Vagina (tissue), 2 donors: ENCODE measurements around the gene HOXC11. TPM values are rescaled to one million over a fixed set of nuclear protein-coding genes. Genes with fewer than 3 reads are reported as not detected.
A peak's percentile ranks its signal among the peaks of the same experiment; 100 is the strongest.

Experiments used
- DNase-seq, 2 donors: peaks; one replicate each; pipeline ENCODE4 v3.0.0-alpha.2; 2017; ENCODE audit errors: extremely low spot score in 2 of 2
- H3K27ac ChIP-seq: fragments of 200-600 bp; sonication (generic); one replicate; pipeline ENCODE4 v1.5.1; 2019
- H3K27me3 ChIP-seq: fragments of 200-600 bp; sonication (generic); one replicate; pipeline ENCODE4 v1.5.1; 2019
- H3K36me3 ChIP-seq, 2 donors: fragments of 200-600 bp; sonication (generic); one replicate each; pipeline ENCODE4 v1.5.1; 2017 to 2019
- H3K4me1 ChIP-seq: fragments of 200-600 bp; sonication (generic); one replicate; pipeline ENCODE4 v1.5.1; 2019
- H3K4me3 ChIP-seq, 2 donors: fragments of 200-600 bp; sonication (generic); 1 replicate in 1 of 2; 2 replicates in 1 of 2; pipeline ENCODE4 v1.5.1; 2016 to 2019
- H3K9me3 ChIP-seq: fragments of 200-600 bp; sonication (generic); one replicate; pipeline ENCODE4 v1.5.1; 2019
- CTCF ChIP-seq, 3 experiments: fragments of 450-650 bp in 2 of 3; fragments of 200-600 bp in 1 of 3; sonication (generic) in 1 of 3; IDR thresholded peaks; one replicate each; pipeline ENCODE4 v1.5.1; 2017 to 2019; ENCODE audit warnings: antibody characterized with exemption in 3 of 3, mild to moderate bottlenecking in 2 of 3, moderate library complexity in 2 of 3
- POLR2A ChIP-seq, 2 donors: fragments of 450-650 bp; IDR thresholded peaks; one replicate each; pipeline ENCODE4 v1.6.1; 2017; ENCODE audit warnings: antibody characterized with exemption in 2 of 2, mild to moderate bottlenecking in 2 of 2, moderate library complexity in 2 of 2
- POLR2AphosphoS5 ChIP-seq, 2 donors: sonication (generic); formaldehyde crosslinking; IDR thresholded peaks; one replicate each; pipeline ENCODE4 v1.9.0; 2017; ENCODE audit warnings: antibody characterized with exemption in 2 of 2, mild to moderate bottlenecking in 2 of 2, low read depth in 1 of 2; ENCODE audit not compliant: insufficient read depth in 1 of 2
- intact Hi-C: fragments of 100-400 bp; cut with DNase I; formaldehyde crosslinking; loops from one replicate; pipeline ENCODE4 v1.15.1; 2023
- total RNA-seq: library from RNA; depleted of rRNA; stranded (reverse); fragments of >200 nt; gene quantifications from one replicate; pipeline ENCODE4 v1.2.3, GENCODE V29; 2016

Gene HOXC11
- total RNA-seq, 1 donor from 2014 or later = not detected

- DNase-seq = no peak
- Histone ChIP-seq H3K4me3 (no peak overlapping the region), H3K4me1 (peaks cover 8% of the 10 kb centered on the region), H3K27ac (no peak overlapping the region), H3K36me3 (no peaks in the 10 kb centered on the region), H3K27me3 (peaks cover 34% of the 10 kb centered on the region), H3K9me3 (no peaks in the 10 kb centered on the region)
- TF ChIP-seq POLR2AphosphoS5 (IDR thresholded peaks at IDR 0.05; ENCODE audit: insufficient read depth in 1 of 2, low read depth in 1 of 2) = no peak
- TF ChIP-seq POLR2A (IDR thresholded peaks at IDR 0.05) = no peak
- no peak for TF ChIP-seq CTCF (IDR thresholded peaks at IDR 0.05)
- intact Hi-C loops = no loop called here
Observed at GRCh38 chr12:53935383-53936341, 37.3 kb upstream of the HOXC11 start.

GRCh38 chr12:53937099-53937498 lies 35.8 kb upstream of the HOXC11 start:
- TF ChIP-seq CTCF (IDR thresholded peaks at IDR 0.05) (no peak), POLR2A (IDR thresholded peaks at IDR 0.05) (no peak), POLR2AphosphoS5 (IDR thresholded peaks at IDR 0.05; ENCODE audit: insufficient read depth in 1 of 2, low read depth in 1 of 2) (no peak)
- H3K36me3 ChIP-seq = no peaks in the 10 kb centered on the region
- no peak for DNase-seq
- H3K4me1 ChIP-seq = peaks cover 8% of the 10 kb centered on the region
- peaks cover 34% of the 10 kb centered on the region for H3K27me3 ChIP-seq
- H3K27ac ChIP-seq = no peak overlapping the region
- no peak overlapping the region for H3K4me3 ChIP-seq
- H3K9me3 ChIP-seq = no peaks in the 10 kb centered on the region
- intact Hi-C loops = no loop called here

GRCh38 chr12:53937596-53938325 lies 35.2 kb upstream of the HOXC11 start:
- TF ChIP-seq POLR2A (IDR thresholded peaks at IDR 0.05) = no peak
- no peak for TF ChIP-seq POLR2AphosphoS5 (IDR thresholded peaks at IDR 0.05; ENCODE audit: insufficient read depth in 1 of 2, low read depth in 1 of 2)
- TF ChIP-seq CTCF (IDR thresholded peaks at IDR 0.05) = no peak
- peaks cover 8% of the 10 kb centered on the region for H3K4me1 ChIP-seq
- no peaks in the 10 kb centered on the region for H3K36me3 ChIP-seq
- no peaks in the 10 kb centered on the region for H3K9me3 ChIP-seq
- H3K4me3 ChIP-seq = no peak overlapping the region
- H3K27me3 ChIP-seq = peaks cover 34% of the 10 kb centered on the region
- intact Hi-C loops = no loop called here
- no peak for DNase-seq
- H3K27ac ChIP-seq = no peak overlapping the region

GRCh38 chr12:53938326-53939140 lies 34.4 kb upstream of the HOXC11 start, which contains the start of gene HOXC13:
Gene HOXC13, plus strand, starts transcription at chr12:53938831. Its CDS starts 76 bp downstream, at chr12:53938907.
- intact Hi-C loops = no loop called here
- no peak for TF ChIP-seq POLR2AphosphoS5 (IDR thresholded peaks at IDR 0.05; ENCODE audit: insufficient read depth in 1 of 2, low read depth in 1 of 2)
- no peak for TF ChIP-seq CTCF (IDR thresholded peaks at IDR 0.05)
- TF ChIP-seq POLR2A (IDR thresholded peaks at IDR 0.05) = no peak
- Histone ChIP-seq H3K27me3 (peaks cover 34% of the 10 kb centered on the region), H3K27ac (no peak within 1 kb of the TSS), H3K9me3 (no peaks in the 10 kb centered on the region), H3K4me1 (peaks cover 8% of the 10 kb centered on the region), H3K4me3 (peak within 1 kb of the TSS in 1 of 2 donors; percentile 26), H3K36me3 (no peaks in the 10 kb centered on the region)
- no peak for DNase-seq
